Measurements from ENCODE around the gene KRT1.

Gene KRT1

GRCh38 chr12:52641468-52641867 is 38.7 kb downstream of the KRT1 start:
- Histone ChIP-seq H3K9me3 (ENCODE audit: control insufficient read depth, low read length) (no peaks in the 10 kb centered on the region), H3K27ac (ENCODE audit: low read depth, low read length, severe bottlenecking) (no peak overlapping the region), H3K36me3 (ENCODE audit: control insufficient read depth, insufficient read depth, low read length) (no peaks in the 10 kb centered on the region), H3K4me1 (ENCODE audit: control insufficient read depth, insufficient read depth, low read length, poor library complexity, severe bottlenecking) (no peaks in the 10 kb centered on the region), H3K4me3 (ENCODE audit: extremely low read depth, insufficient read depth, low read length, poor library complexity, severe bottlenecking) (no peak overlapping the region)
- 72% methylated on average over 3 of the region's 4 CpGs for WGBS, 2 experiments (ENCODE audit: insufficient coverage in 2 of 2)

- 83 to 86% methylated on average over 3 of the region's 4 CpGs for WGBS, 2 experiments (ENCODE audit: insufficient coverage in 2 of 2)
- Histone ChIP-seq H3K9me3 (ENCODE audit: control insufficient read depth, low read length) (no peaks in the 10 kb centered on the region), H3K4me1 (ENCODE audit: control insufficient read depth, insufficient read depth, low read length, poor library complexity, severe bottlenecking) (no peaks in the 10 kb centered on the region), H3K4me3 (ENCODE audit: extremely low read depth, insufficient read depth, low read length, poor library complexity, severe bottlenecking) (no peak overlapping the region), H3K27ac (ENCODE audit: low read depth, low read length, severe bottlenecking) (no peak overlapping the region), H3K36me3 (ENCODE audit: control insufficient read depth, insufficient read depth, low read length) (no peaks in the 10 kb centered on the region)
These were observed 42.9 kb downstream of the KRT1 start for GRCh38 chr12:52637299-52637698.

GRCh38 chr12:52636592-52637258 is 43.5 kb downstream of the KRT1 start:
- Histone ChIP-seq H3K4me1 (ENCODE audit: control insufficient read depth, insufficient read depth, low read length, poor library complexity, severe bottlenecking) (no peaks in the 10 kb centered on the region), H3K4me3 (ENCODE audit: extremely low read depth, insufficient read depth, low read length, poor library complexity, severe bottlenecking) (no peak overlapping the region), H3K27ac (ENCODE audit: low read depth, low read length, severe bottlenecking) (no peak overlapping the region), H3K9me3 (ENCODE audit: control insufficient read depth, low read length) (no peaks in the 10 kb centered on the region), H3K36me3 (ENCODE audit: control insufficient read depth, insufficient read depth, low read length) (no peaks in the 10 kb centered on the region)
- WGBS, 2 experiments (ENCODE audit: insufficient coverage in 2 of 2) = 80 to 96% methylated on average over 2 to 4 of the region's 5 CpGs

GRCh38 chr12:52636189-52636588 is 44.0 kb downstream of the KRT1 start:
- Histone ChIP-seq H3K36me3 (ENCODE audit: control insufficient read depth, insufficient read depth, low read length) (no peaks in the 10 kb centered on the region), H3K4me1 (ENCODE audit: control insufficient read depth, insufficient read depth, low read length, poor library complexity, severe bottlenecking) (no peaks in the 10 kb centered on the region), H3K9me3 (ENCODE audit: control insufficient read depth, low read length) (no peaks in the 10 kb centered on the region), H3K27ac (ENCODE audit: low read depth, low read length, severe bottlenecking) (no peak overlapping the region), H3K4me3 (ENCODE audit: extremely low read depth, insufficient read depth, low read length, poor library complexity, severe bottlenecking) (no peak overlapping the region)
- 92% methylated on average over 2 of the region's 6 CpGs; no CpG with 5 or more reads in 1 of the 2 experiments for WGBS, 2 experiments (ENCODE audit: insufficient coverage in 2 of 2)

GRCh38 chr12:52634266-52635056 is 45.7 kb downstream of the KRT1 start:
- no peak overlapping the region for H3K27ac ChIP-seq (ENCODE audit: low read depth, low read length, severe bottlenecking)
- H3K36me3 ChIP-seq (ENCODE audit: control insufficient read depth, insufficient read depth, low read length) = no peaks in the 10 kb centered on the region
- H3K4me1 ChIP-seq (ENCODE audit: control insufficient read depth, insufficient read depth, low read length, poor library complexity, severe bottlenecking) = no peaks in the 10 kb centered on the region
- H3K9me3 ChIP-seq (ENCODE audit: control insufficient read depth, low read length) = no peaks in the 10 kb centered on the region
- H3K4me3 ChIP-seq (ENCODE audit: extremely low read depth, insufficient read depth, low read length, poor library complexity, severe bottlenecking) = no peak overlapping the region
- 78 to 83% methylated on average over 4 to 5 of the region's 7 CpGs for WGBS, 2 experiments (ENCODE audit: insufficient coverage in 2 of 2)

- no peaks in the 10 kb centered on the region for H3K36me3 ChIP-seq (ENCODE audit: control insufficient read depth, insufficient read depth, low read length)
- no peak overlapping the region for H3K4me3 ChIP-seq (ENCODE audit: extremely low read depth, insufficient read depth, low read length, poor library complexity, severe bottlenecking)
- WGBS, 2 experiments (ENCODE audit: insufficient coverage in 2 of 2) = 83 to 85% methylated on average over 4 of the region's 4 CpGs
- H3K4me1 ChIP-seq (ENCODE audit: control insufficient read depth, insufficient read depth, low read length, poor library complexity, severe bottlenecking) = no peaks in the 10 kb centered on the region
- H3K27ac ChIP-seq (ENCODE audit: low read depth, low read length, severe bottlenecking) = no peak overlapping the region
- H3K9me3 ChIP-seq (ENCODE audit: control insufficient read depth, low read length) = no peaks in the 10 kb centered on the region
These were observed 46.8 kb downstream of the KRT1 start for GRCh38 chr12:52633383-52633782.

- 79 to 90% methylated on average over 4 of the region's 4 CpGs for WGBS, 2 experiments (ENCODE audit: insufficient coverage in 2 of 2)
- H3K4me3 ChIP-seq (ENCODE audit: extremely low read depth, insufficient read depth, low read length, poor library complexity, severe bottlenecking) = no peak overlapping the region
- no peaks in the 10 kb centered on the region for H3K9me3 ChIP-seq (ENCODE audit: control insufficient read depth, low read length)
- H3K4me1 ChIP-seq (ENCODE audit: control insufficient read depth, insufficient read depth, low read length, poor library complexity, severe bottlenecking) = no peaks in the 10 kb centered on the region
- no peaks in the 10 kb centered on the region for H3K36me3 ChIP-seq (ENCODE audit: control insufficient read depth, insufficient read depth, low read length)
- H3K27ac ChIP-seq (ENCODE audit: low read depth, low read length, severe bottlenecking) = no peak overlapping the region
These were observed 47.6 kb downstream of the KRT1 start for GRCh38 chr12:52632656-52633055.

GRCh38 chr12:52631676-52632459 is 48.3 kb downstream of the KRT1 start:
- no peak overlapping the region for H3K27ac ChIP-seq (ENCODE audit: low read depth, low read length, severe bottlenecking)
- H3K36me3 ChIP-seq (ENCODE audit: control insufficient read depth, insufficient read depth, low read length) = no peaks in the 10 kb centered on the region
- H3K4me3 ChIP-seq (ENCODE audit: extremely low read depth, insufficient read depth, low read length, poor library complexity, severe bottlenecking) = no peak overlapping the region
- WGBS, 2 experiments (ENCODE audit: insufficient coverage in 2 of 2) = 87 to 88% methylated on average over 5 of the region's 6 CpGs
- no peaks in the 10 kb centered on the region for H3K4me1 ChIP-seq (ENCODE audit: control insufficient read depth, insufficient read depth, low read length, poor library complexity, severe bottlenecking)
- H3K9me3 ChIP-seq (ENCODE audit: control insufficient read depth, low read length) = no peaks in the 10 kb centered on the region

GRCh38 chr12:52631264-52631663 is 48.9 kb downstream of the KRT1 start:
- H3K9me3 ChIP-seq (ENCODE audit: control insufficient read depth, low read length) = no peaks in the 10 kb centered on the region
- no peaks in the 10 kb centered on the region for H3K4me1 ChIP-seq (ENCODE audit: control insufficient read depth, insufficient read depth, low read length, poor library complexity, severe bottlenecking)
- no peak overlapping the region for H3K4me3 ChIP-seq (ENCODE audit: extremely low read depth, insufficient read depth, low read length, poor library complexity, severe bottlenecking)
- WGBS, 2 experiments (ENCODE audit: insufficient coverage in 2 of 2) = 56 to 59% methylated on average over 3 to 4 of the region's 4 CpGs
- H3K27ac ChIP-seq (ENCODE audit: low read depth, low read length, severe bottlenecking) = no peak overlapping the region
- no peaks in the 10 kb centered on the region for H3K36me3 ChIP-seq (ENCODE audit: control insufficient read depth, insufficient read depth, low read length)

- 71% methylated on average over 1 of the region's 4 CpGs; no CpG with 5 or more reads in 1 of the 2 experiments for WGBS, 2 experiments (ENCODE audit: insufficient coverage in 2 of 2)
These were observed 49.5 kb downstream of the KRT1 start for GRCh38 chr12:52630599-52631200.

More at GRCh38 chr12:52630599-52631200, 49.5 kb downstream of the KRT1 start:
- Histone ChIP-seq H3K9me3 (ENCODE audit: control insufficient read depth, low read length) (no peaks in the 10 kb centered on the region), H3K4me3 (ENCODE audit: extremely low read depth, insufficient read depth, low read length, poor library complexity, severe bottlenecking) (no peak overlapping the region), H3K36me3 (ENCODE audit: control insufficient read depth, insufficient read depth, low read length) (no peaks in the 10 kb centered on the region), H3K27ac (ENCODE audit: low read depth, low read length, severe bottlenecking) (no peak overlapping the region), H3K4me1 (ENCODE audit: control insufficient read depth, insufficient read depth, low read length, poor library complexity, severe bottlenecking) (no peaks in the 10 kb centered on the region)
